Muscle of back (tissue), 11 donors: ENCODE data around the gene IRS2. TPM values are rescaled to one million over a fixed set of nuclear protein-coding genes. Genes with fewer than 3 reads are reported as not detected.

Experiments used
- DNase-seq, 3 donors: peaks; one replicate each; pipeline versions ENCODE4 v3.0.0 to v3.0.0-alpha.2; 2013
- polyA plus RNA-seq, 10 donors: library from polyadenylated mRNA; unstranded; fragments of 120-200 nt; gene quantifications; one replicate each; pipeline ENCODE4 v1.2.1, GENCODE V29; 2013; ENCODE audit not compliant: insufficient read length in 10 of 10

Gene IRS2
- polyA plus RNA-seq, 10 donors, result 1.7 to 4.5 (median 3.3) TPM

DNA sequence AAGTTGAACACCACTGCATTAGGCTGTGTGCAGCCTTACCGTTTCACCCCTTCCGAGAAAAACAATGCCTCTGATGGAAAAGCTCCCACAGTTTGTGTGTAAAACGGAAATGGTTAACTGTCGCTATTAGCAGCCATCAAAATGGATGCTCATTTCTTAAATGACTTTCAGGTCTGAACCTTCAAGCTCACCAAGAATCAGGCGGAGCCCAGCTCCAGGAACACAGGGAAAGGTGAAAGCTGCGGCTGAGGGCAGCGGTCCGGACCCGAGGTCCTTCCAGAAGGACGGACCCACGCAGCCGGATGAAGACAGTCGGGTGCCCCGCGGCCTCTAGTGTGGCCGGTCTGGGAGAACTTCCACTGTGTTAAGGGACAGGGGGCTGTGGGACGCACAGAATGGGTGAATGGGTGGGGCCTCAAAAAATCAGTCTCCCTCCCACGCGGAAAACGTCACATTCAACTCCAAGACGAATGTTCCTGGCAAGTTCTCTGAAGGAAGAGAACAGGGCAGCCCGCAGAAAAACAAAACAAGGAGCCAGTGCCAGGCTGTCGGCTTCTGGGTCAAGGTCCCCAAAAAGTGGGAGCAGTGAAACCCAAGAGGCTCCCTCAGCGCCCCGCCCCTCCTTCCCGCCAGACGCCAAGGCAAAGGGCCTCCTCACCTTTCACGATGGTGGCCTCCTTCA is 4.9 kb downstream of the IRS2 start:
- DNase-seq, result peak in 1 of 3 donors; percentile 14

DNA sequence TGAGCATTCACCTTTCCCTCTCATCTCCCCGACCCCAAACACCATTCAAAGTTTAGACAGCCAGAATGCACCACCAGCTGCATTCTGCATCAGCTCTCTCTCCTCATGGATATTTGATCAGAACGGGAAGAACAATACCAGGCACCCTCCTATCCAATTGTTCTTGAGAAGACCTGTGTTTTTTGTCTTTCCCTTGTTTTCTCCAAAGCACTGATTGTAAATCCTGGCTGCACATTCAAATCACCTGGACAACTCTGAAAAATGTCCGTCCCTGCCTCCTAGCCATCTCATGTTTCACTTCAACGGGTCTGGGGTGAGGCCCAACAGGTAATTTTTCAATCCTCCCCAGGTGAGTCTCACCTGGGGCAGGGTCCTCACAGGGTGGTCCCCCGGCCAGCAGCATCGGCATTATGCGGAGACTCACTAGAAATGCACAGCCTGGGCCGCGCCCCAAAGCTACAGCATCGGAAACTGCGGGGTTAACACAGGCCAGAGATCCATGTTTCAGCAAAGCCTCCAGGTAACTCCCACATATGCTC is 5.5 kb downstream of the IRS2 start:
- no peak for DNase-seq

DNA sequence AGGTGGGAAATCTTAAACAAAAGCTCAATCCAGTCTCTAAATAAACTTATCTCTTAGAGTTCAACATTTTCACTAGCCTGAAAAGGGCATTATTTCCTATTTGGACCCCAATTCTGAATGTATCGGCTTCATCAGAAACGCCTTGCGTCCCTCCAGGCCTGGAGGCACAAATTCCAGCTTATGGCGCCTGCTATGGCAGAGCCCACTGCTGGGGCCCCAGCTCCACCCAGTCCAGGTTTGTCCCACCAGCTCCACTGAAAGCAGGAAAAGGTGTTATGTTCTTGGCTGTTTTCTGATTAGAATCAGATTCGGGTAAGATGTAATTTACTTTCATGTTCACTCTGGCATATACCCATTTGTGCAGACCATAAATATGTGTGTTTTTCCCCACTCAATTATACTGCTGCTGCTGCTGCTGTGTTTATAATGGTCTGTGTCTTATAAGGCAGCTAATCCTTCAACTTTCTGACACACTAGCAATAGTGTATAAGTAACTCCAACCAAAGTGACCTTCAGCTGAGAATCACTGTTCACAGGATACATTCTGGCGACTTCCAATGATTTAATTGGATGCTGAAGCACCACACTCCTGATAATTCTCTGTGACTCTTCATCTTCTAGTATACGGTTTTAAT is 6.4 kb downstream of the IRS2 start:
- no peak for DNase-seq

DNA sequence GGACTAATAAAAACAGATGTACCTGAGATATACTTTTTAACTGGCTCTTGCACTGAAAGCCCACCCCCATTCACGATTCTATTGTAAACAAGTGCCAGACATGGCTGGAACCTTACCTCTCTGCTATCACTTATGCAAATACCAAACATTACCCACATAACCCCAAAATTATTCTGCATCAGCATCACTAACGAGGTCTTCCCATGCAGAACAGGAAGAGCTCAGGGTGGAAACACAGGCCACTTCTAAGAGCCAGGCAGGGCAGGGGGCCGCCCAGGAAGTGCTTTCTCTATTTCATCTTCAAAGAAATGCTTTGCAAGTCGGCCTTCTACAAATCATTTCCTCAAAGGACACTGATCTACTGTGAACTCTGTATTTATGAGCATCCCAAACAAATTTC is 7.3 kb downstream of the IRS2 start:
- no peak for DNase-seq

DNA sequence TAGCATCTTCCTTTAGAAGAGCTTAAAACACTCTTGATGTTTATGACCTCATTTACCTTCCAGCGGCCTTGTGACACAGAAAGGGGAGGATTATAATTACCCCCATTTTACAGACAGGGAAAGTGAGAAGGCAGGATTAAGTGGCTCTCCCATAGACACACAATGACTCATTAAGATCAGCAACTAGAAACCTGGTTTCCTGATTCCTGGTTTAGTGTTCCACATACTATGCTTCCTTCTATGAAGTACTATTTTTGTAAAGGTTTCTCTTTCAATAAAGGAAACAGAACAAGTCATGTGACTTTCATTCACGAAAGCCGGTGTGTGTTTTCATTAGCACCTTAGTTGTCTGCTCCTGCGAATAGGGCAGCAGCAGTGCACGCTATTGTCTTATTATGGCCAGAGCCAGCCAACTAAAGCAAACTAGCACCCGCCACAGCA is 8.3 kb downstream of the IRS2 start:
- no peak for DNase-seq

DNA sequence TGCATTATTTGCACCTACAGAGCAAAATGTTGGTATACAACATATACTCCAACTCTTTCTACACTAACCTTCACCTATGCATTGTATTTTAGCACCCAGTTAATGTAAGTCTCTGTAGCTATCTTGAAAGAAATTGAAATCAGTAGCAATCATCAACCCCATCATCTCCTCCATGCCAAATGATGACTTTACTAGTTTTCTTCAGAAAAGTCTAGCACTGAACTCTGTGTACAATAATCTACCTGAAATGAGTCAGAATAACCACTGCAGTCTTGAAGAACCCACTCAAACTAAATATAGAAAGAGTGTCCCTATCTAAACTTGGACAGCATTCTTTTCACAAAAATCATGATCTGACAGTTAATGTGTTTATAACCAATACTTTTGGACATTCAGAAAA is 9.8 kb downstream of the IRS2 start:
- DNase-seq, result no peak

DNA sequence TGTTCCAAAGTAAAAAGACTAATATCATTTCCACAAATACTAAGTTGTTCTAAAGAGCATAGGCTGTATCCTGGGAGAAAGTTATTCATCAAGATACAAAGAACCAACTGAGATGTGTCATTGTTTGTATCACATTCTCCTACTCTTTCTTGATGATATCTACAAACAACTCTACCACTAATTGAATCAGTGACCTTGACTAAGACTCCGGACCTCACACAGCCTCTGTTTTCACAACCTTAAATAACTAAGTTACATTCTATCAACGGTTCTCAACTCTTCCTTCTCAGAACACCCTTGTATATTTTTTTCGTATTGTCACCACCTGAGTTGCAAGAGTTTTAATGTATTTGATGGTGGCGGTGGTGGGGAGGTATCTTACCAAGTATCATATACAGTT is 12.6 kb downstream of the IRS2 start:
- no peak for DNase-seq

DNA sequence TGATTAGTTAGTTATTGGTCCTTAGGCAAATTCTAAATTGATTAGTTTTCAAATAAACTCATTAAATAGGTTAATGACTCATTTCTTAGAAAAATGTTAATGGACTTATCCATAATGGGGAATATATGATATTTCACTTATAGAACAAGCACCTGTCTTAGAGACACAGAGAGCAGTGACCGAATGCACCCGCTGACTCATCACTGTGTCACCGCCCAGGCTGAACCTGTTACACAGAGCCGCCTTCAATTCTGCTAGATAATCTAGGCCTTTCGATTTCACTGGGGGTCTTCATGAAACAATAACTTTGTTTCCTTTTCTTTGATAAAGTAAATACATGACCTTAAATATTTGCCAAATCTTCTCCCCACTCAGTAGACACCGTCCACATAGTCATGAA is 13.1 kb downstream of the IRS2 start:
- DNase-seq, result no peak

DNA sequence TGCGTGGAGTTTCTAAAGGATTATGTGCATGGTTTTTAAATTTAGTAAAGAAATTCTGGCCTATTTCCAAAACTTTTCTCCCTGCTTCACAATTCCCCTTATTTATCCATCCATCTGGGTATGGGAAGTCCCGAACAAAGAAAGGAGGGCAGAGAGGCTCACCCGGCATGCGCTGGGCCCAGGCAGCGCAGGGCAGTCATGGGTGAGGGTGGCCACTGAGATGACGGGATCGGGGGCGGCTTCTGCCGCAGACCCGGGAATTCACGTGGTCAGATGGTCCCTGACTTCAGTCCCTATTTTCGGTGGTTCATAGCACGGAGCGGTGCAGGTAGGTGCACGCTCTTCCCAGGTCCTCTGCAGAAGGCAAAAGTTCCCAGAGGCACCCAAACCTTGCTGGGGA is 14.5 kb downstream of the IRS2 start:
- DNase-seq, result no peak

DNA sequence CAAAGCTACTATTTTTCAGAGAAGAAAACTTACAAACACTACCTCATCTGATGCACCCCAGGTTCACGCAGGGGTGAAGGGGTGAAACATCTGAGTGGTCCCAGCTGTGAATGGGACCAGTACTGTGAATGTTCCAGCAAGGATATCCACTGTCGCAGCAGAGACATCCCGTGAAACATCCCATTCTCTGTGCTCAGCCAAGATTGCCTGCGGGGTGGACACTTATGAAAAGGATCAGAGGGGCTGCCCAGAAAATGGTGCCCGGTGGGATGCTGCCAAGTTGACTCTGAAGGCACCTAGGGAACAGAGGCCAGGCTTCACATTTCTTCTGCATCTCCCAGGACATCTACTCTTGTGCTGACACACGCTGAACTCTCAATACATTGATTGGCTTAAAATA is 15.9 kb downstream of the IRS2 start:
- no peak for DNase-seq

DNA sequence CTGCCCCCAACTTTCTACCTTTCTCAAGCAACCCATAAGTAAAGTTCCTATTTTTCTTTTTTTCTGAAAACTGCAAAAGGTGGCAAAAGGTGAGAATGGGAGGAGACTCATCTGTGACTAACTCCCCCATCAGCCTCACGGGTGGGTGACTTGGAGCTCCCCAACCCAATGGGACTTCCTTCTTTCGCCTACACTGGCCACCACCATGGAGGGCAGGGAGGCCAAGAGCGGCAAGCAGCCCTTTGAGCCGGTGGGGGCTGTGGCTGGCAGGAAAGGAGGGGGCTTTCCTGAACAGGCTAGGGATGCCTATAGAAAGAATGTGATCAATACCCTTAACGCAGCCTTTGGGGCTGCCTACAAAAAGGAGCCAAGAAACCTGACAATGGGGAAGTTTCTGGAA is 16.5 kb downstream of the IRS2 start:
- no peak for DNase-seq

DNA sequence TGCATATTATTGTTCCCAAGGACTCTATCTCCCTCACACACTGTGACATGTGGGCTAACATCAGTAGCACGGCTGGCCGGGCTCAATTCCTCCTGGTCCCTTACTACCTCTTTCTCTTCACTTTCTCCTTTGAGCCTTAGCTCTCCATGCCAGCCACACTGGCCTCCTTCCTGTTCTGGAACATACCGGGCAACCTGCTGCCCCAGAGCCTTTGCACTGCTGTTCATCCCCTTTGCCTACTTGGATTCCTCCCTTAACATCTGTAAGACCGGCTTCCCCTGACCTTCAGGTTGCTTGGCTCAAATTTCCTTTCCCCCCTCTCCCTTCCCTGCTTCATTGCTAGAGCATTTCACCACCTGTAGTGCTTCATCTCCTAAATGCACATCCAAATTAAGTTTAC is 17.1 kb downstream of the IRS2 start:
- no peak for DNase-seq

DNA sequence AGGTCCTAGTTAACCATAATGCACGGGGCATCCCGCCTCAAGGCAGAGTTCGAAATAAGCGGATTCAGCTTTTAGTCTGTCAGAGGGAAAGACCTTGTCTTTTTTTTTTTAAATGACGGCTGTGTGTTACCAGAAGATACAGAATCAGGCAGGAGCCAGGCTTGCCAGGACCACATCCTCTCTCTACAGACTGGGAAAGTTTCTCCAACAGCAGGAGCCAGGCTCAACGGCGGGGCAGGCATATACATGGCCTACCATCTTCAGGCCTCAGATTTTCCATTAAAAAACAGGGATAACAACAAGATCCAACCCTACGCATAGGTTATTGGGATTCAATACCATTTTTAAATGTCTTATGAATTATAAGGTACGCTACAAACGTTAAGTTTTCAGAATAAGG is 17.8 kb downstream of the IRS2 start:
- no peak for DNase-seq

DNA sequence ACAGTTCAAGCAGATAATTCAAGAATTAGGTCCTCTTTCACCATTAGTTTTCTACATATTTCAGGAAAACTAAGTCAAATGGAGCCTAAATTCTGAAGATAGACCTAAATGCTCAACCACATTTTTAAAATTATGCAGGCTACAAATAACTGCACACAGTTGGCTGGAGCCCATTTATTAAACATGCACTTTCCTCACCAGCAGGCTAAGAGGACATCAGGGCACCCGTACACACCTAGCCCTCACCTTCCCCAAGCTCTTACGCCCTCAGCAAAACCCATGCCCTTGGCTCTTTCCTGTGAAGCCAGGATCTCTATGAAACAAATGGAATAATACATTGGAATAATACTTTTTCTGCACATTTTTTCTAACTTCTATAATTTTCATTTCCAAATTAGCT is 18.2 kb downstream of the IRS2 start:
- DNase-seq, result no peak

DNA sequence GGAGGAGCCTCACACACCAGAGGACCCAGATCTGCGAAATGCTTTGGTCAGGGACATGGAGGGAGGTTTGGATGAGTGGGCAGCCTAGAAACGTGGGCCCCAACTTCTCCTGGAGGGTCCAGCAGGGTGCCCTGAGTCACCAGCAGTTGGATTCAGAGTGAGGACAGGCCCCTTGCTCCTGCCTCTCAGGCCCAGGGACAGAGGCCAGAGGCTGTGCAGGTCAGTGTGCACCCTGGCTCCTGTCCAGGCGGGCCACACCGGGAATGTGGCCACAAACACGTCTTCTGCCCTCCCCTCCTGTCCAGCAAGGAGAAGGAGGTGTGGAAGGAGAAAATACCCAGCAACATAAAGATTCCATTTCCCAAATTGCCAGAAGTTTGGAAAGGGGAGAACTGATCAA is 19.4 kb downstream of the IRS2 start:
- DNase-seq, result no peak

DNA sequence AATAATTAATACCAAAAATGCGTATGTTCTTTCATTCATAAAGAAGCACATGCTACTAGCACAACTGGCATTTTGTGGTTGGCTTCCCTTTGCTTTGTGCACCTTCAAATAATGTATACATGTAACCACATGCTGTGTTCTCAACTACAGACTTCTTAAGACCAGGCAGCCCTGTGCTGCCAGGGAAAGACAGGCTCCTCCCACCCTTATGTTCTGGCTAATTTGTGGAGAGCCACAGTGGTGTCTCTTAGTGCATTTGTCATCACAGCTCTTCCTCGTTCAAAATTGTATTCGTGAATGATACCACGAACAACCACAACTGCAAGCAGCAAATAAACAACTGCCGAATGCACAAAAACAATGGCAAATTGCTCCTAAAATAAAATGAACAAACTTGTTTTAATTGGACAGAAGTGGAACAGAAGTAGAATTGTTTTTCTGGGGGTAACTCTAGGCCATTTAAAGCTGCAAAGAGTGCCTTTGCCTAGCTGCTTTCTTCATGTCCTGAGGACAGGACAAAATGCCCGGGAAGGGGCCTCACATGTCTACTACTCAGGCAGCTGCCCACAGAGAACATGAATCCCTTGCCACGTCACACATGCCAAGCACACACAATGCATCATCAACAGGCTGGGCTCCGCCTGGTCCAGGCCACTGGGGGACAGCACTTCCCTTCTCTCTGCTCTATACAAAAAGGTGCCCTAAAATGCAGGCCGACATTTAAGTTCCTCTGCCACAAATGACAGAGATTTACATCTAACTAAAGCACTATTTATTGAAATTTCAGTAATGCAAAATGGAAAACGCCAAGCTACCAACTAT is 21.7 kb downstream of the IRS2 start:
- no peak for DNase-seq

DNA sequence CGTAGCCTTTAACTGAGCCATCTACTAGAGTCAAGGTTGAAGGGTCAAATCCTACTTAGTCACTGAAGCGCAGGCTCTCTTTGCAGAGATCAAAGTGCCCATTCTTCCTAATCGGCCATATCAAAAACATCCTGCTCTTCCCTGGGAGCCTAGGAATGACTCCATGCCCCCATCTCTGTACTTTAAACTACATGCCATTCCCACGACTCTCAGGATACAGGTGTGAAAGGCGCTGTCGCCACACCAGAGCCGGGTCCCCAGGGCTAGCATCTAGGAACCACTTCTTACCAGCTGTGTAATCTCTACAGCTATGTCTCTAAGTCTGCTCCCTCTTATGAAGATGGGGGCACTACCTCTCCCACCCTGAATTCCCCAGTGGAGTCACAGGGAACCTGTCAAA is 22.3 kb downstream of the IRS2 start:
- no peak for DNase-seq

DNA sequence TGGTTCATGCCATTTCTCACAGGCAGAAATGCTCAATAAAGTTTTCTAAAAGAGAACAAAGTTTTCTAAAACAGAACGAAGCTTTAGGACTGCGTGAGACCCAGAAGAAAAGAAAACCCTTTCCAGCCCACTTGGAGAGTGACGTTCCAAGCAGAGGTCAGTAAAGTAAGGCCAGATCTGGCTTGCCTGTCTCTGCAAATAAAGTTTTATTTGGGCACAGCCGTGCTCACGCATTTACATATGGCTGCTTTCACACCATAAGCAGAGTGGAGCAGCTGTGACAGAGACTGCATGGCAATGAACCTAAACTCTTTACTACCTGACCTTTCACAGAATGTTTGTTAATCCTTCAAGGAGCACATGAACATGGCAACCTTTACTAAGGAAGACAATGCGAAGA is 23.6 kb downstream of the IRS2 start:
- DNase-seq, result no peak

DNA sequence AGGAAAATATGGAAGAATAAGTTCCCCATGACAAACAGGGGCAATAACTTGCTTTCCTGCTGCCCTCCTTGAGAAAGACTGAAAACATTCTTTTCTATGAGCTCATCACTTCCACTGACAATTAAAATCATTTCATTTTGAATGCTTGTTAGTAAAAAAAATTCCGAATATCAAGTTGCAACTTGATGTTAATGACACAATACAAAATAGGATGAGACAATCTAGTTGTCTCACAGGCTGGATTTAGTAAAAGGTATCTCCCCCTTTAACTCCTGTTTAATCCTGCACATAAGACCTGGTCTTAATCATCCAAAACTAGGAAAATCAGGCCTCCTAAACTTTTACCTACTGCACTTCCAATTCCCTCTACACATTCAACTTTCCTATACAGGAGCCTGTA is 24.7 kb downstream of the IRS2 start:
- no peak for DNase-seq

DNA sequence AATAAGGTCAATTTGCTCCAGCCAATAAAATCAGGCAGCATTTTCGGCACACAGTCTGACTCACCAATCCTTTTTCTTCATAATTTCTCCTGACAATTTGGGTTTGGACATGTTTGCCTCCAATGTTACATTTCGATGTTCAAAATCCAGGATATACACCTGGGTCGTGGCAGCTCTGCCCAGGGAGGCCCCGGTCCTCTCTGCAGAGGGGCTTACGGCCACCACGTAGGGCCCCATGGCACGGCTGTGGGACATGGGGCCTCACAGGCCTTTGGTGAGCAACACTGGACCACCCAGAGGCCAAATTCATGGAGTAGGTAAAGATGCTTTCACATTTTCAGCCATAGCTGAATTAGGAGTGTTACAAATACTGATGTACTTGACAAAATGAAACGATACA is 25.4 kb downstream of the IRS2 start:
- DNase-seq, result no peak

DNA sequence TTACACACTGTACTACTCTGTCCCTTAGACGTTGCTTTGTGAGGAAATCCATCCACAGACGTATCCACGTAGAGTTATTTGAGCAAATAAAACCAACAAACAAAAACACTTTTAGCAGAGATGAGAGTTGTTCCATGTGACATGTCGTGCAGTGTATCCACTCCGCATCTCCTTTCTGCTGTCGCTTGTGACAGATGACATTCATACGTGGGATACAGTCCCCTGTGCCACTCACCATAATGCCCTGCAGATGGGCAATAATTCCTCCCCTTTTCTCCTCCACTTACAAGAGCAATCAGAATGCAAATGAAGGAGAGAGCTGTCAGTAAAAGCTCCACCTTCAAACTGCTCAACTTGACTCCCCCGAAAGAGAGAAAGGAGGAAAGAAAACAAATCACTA is 26.0 kb downstream of the IRS2 start:
- no peak for DNase-seq

DNA sequence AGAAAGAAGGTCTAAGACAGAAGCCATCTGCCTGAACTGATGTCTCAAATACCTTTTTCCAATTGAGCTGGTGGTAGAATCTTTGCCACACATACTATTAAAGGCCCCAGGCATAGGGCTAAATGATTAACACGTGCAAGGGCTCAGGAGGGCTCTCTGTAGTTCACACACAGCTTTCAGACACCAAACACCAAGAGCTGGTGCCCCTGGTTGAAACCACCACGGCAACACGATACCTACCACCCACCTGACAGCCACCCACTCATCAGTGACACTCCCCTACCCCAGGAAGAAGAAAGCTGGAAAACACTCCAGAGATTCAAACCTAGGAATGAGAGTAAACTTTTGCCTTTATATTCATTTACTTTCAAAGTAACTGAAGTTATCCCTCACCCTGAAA is 26.8 kb downstream of the IRS2 start:
- no peak for DNase-seq

DNA sequence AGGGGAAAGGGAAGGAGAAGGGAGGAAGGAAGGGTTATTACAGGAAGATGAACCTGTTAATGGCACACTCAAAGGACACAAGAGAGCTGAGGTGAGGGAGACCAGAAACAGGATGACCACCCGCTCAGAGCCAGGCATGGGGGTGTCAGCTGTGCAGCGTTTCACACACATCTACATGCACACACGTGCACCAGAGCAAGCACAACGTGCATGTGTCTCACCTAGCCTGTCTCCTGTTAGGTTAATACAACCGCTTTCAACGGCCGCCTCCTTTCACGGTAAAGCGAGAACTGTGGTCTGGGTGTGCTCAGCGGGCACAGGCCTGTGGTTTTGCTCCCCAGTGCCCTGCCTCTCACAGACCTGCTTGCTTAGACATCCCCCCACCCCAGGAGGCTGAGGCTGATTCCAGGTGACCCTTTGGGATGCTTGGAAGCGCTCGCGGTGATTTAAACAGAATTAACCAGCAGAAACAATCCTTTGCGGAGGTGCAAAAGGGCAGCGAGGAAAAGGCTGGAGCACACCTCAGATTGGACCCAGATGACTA is 27.4 kb downstream of the IRS2 start:
- no peak for DNase-seq
